HG02610 (cell line): ENCODE results near the gene TMED10.
"Not testable (repeated sequence)": the region's sequence is repeated elsewhere in the genome, so short reads cannot be mapped to it uniquely, and the experiment has no call there.

ENCODE experiments used
- ATAC-seq: cut with Tn5 transposase; IDR thresholded peaks from one replicate; pipeline ENCODE4 v1.9.1; 2021; ENCODE audit warnings: mild to moderate bottlenecking, moderate library complexity; ENCODE audit not compliant: unreplicated experiment

TMED10 gene

DNA sequence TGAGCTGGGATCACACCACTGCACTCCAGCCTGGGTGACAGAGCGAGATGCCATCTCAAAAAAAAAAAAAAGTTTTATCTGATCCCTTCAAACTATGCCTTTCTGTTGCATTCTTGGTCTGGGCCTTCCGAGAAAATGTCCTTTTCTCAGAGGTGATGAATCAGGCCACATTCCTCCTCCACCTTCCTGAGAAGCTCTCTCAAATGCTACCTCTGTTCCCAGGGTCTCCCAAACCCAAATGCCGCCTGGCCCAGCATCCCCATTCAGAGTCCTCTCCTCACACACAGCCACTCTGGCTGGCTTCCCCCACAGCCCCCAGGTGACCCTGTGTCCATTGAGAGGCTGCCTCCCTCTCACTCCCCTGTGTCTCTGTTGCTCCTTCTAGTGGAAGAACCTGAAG lies 19.7 kb upstream of the TMED10 start:
- no peak for ATAC-seq

DNA sequence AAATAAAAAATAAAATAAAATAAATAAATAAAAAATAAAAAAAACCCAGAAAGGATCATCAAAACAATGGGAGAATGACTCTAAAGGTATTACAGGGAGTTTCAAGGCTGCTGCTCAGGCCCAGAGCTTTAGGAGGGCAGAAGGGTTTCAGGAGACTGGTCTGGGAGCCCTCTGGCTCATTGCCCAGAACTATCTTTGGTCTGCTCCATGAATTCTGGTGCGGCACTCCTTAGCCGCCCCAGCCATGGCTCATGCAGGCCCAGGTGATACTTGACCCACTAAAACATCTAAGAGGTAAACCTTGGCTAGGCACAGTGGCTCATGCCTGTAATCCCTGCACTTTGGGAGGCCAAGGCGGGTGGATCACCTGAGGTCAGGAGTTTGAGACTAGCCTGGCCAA lies 14.7 kb upstream of the TMED10 start:
- no peak for ATAC-seq

DNA sequence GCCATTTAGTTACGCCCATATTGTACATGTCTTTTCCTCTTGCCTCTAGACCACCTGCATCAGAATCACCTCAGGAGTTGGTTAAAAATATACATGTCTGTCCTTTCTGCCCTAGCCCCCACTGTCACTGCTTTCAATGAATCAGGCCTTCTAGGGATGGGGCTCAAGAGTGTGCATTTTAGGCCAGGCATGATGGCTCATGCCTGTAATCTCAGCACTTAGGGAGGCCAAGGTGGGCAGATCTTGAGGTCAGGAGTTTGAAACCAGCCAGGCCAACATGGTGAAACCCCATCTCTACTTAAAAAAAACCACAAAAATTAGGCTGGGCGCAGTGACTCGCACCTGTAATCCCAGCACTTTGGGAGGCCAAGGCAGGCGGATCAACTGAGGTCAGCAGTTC lies 13.6 kb upstream of the TMED10 start:
- ATAC-seq: no peak

DNA sequence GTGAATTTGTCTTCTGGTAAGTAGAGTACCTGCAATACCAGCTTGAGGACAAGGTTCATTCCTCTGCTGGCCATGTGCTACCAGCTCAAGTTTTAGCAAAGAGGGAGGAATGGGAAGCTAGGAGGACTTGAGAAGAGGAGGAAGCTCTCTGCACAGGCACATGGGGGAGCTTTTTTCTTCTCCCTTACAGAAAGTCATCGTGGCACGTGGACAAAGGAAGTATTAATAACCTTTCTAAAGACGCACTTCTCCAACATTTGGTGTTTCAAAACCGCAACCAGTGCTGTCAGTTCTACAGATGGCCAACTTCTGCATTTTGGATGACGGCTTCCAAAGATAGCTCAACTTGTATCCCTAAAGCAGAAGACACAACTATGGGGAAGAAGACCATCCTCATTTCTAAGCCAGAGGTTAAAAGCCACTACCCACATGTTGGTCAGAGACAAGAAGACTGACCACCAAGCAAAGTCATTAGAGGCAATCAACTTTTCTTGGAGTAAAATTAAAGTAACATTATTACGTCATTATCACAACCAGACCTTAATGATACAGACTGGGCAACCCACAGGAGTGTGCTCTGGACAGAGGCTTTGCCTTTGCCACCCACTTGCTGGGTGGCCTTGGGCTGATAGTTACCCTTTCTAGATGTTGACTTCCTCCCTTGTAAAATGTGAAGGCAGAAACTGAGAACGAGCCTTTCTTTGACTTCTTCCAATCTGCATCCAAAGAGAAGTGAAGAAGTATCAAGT lies 12.3 kb upstream of the TMED10 start:
- no peak for ATAC-seq

DNA sequence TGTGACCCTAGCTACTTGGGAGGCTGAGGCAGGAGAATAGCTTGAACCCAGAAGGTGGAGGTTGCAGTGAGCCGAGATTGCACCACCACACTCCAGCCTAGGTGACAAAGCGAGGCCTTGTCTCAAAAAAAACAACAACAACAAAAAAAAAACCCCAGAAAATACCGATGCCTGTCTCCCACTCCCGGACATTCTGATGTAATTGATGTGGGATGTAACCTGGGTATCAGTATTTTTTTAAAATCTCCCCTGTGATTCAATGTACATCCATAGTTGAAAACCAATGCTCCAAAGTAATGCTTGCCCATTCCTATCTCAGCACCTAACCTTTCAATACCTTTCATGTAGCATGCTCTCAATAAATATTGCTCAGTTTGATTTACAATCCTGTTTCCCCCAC lies 11.7 kb upstream of the TMED10 start:
- ATAC-seq: no peak

DNA sequence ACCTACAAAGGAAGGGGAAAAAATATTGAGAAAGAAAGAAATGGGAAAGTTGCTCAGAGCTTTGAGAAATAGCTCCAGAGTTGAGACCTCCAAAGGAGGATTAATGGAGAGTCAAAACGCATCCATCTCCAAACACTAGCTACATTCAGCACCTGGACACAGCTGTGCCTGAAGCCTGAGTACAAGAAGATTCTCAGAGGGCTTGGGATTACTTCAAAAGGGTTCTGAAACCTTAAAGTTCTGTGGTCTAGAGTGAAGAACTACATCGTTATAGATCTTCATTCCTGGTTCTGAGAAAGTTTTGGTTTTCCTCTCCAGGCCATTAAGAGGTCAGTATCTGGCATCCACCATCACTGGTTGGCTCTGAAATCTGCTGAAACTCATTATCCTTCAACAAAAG lies 10.5 kb upstream of the TMED10 start:
- ATAC-seq: no peak

DNA sequence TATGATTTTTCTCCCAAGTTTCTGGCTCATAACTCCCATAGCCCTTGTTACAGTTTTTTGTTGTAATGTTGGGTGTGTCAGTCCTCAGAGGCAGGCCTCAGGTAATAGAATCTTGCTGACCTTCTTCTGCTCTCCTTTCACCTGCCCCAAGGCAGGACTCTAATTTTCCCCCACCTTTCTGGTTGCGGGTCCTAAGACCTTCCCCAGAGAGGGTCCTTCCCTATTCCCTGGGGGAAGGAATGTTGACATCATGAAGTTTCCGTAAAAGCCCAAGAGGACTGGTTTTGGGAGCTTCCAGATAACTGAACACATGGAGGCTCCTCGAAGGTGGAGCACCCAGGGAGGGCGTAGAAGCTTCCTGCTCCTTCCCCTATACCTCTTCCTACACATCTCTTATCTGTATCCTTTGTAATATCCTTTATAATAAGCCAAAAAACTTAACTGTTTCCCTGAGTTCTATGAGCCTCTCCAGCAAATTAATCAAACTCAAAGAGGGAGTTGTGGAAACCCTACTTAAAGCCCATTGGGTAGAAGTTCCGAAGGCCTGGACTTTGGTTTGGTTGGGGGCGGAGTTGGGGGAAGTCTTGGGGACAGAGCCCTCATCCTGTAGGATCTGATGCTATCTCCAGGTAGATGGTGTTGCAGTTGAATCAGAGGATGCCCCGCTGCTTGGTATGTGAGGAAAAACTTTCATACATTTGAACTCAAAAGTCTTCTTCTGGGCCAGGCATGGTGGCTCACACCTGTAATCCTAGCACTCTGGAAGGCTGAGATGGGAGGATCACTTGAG lies 9.0 kb upstream of the TMED10 start:
- ATAC-seq: no peak

DNA sequence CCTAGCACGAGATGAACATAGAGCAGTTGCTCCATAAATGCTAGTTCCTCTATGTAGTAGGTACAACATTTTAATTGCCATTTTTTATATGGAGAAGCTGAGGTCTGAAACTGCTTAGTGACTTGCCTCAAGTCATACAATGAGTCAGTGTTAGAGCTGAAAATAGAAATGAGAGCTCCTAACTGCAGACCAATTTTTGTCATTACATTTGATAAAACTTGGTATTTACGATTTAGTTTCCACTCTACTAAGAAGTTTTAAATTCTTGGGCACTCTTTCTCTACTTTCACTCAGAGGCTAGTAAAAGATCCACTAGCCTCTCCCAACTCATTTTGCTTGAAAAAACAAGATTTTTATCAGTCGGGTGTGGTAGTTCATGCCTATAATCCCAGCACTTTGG lies 8.1 kb upstream of the TMED10 start:
- ATAC-seq: no peak

DNA sequence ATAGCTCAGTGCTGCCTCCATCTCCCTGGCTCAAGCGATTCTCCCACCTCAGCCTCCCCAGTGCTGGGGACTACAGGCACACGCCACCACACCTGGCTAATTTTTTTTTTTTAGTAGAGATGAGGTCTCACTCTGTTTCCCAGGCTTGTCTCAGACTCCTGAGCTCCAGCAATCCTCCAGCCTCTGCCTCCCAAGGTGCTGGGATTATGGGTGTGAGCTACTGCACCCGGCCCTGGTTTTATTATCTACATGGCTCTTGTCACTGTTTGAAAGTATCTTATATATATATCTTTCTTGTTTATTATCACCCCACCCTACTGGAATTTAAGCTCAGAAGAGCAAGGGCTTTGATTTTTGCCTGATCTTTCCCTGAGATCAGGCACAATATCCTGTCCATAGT lies 7.6 kb upstream of the TMED10 start:
- ATAC-seq: no peak

DNA sequence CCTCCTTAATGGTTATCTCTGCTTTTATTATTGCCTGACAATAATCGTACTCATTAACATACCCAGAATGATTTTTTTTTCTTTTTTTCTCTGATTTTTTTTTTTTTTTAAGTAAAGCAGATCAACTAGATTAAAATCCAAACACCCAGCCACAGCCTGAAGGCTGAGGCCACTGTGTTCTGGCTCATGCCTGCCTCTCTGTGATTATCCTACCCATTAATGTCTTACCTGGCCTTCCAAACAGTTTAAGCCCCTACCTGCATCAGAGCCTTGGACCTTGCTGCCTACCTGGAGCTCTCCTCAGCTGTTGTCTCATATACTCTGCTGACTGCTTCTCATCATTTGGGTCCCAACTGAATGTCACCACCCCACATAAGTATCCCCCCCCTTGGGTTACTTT lies 6.8 kb upstream of the TMED10 start:
- no peak for ATAC-seq

DNA sequence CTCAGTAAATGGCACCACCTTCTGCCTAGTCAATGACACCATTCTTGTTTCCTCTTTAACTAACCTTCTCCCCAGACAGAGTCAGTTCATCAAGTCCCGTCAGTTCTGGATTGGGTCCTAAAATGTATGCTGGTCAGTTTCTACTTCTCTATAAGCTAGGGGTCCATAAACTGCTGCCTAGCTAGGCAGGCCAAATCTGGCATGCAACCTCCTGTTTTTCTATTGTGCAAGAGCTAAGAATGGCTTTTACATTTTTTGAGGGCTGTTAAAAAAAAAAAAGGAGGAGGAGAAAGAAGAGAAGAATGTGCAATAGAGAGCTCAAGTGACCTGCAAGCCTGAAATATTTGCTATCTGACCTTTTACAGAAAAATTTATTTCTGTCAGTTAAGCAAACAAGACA lies 6.4 kb upstream of the TMED10 start:
- ATAC-seq: no peak

DNA sequence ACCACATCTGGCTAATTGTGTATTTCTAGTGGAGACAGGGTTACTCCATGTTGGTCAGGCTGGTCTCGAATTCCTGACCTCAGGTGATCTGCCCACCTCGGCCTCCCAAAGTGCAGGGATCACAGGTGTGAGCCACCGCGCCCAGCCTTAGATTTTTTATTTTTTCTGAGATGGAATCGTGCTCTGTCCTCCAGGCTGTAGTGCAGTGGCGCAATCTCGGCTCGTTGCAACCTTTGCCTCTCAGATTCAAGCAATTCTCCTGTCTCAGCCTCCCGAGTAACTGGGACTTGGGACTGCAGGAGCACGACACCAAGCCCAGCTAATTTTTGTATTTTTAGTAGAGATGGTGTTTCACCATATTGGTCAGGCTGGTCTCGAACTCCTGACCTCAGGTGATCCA lies 5.8 kb upstream of the TMED10 start:
- not testable (repeated sequence) for ATAC-seq

DNA sequence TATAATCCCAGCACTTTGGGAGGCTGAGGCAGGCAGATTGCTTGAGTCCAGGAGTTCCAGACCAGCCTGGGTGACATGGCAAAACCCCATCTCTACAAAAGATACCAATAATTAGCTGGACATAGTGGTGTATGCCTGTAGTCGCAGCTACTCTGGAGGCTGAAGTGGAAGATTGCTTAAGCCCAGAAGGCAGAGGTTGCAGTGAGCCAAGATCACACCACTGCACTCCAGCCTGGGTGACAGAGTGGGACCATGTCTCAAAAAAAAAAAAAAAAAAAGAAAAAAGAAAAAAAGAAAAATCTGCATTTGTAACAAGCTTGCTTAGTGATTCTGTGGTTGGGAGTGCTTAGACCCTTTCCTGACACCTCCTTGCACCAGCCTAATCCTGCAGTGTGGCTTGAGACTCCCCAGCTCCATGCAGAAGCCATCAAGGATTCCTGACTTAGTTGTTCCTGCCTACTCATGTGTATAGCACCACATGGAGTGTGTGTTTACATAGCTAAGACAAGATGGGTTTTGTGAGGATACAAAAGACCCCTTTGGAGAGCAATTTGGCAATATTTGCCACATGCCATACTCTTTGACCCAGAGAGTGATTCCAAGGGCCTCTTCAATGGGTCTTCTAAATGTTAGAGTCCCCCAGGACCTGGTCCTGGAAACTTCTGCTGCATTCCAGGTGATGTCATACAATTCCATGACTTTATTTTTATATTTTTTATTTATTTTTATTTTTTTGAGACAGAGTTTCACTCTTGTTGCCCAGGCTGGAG lies 5.1 kb upstream of the TMED10 start:
- ATAC-seq: no peak

DNA sequence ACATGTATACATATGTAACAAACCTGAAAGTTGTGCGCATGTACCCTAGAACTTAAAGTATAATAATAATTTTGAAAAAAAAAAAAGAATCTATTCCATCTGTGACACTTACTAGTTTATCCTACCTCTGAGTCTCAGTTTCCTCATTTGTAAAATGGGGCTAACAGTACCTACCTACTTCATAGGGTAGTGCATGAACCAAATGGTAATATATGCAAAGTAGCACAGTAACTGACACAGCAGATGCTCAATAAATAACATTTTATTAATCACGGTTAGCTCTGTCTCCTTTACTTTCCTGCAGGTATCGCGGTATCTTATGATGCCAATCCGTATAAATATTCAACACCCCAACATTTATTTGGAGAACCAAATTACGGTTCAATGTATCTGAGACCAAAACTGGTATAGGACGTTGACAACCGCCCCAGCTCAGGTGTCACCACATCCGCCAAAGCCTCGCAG lies 703 bp downstream of the TMED10 start:
- ATAC-seq: no peak

DNA sequence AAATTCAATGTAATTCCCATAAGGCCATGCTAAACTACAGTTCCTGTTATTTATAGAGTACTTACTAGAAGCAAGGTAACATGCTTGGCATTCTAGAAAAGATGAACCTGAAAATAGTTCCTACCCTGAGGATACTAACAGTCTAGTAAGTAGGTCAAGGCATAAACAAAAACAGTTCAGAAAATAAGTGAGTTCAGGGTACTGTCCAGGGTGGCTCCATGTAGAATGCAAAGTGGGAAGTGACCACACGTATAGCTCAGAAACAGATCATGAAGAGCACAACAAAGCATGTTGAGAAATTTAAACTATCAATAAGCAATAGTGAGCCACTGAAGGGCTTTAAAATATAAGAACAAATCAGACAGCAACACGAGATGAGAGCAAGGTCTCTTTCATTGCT lies 2.3 kb downstream of the TMED10 start:
- ATAC-seq: no peak

DNA sequence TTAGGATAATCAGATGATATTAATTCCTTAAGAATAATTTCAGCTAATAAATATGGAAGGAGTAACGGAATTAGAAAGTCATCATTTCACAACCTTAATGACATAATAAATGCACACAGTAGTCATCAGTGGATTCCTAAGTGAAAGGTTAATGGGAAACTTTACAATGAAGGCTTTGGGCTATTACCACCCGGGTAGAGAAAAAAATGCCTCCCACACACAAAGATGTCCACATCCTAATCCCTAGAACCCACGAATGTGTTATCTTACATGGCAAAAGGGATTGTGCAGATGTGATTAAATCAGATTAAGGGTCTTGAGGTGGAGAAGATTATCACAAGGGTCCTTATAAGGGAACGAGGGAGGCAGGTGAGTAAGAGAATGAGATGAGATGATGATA lies 5.6 kb downstream of the TMED10 start:
- ATAC-seq: no peak

DNA sequence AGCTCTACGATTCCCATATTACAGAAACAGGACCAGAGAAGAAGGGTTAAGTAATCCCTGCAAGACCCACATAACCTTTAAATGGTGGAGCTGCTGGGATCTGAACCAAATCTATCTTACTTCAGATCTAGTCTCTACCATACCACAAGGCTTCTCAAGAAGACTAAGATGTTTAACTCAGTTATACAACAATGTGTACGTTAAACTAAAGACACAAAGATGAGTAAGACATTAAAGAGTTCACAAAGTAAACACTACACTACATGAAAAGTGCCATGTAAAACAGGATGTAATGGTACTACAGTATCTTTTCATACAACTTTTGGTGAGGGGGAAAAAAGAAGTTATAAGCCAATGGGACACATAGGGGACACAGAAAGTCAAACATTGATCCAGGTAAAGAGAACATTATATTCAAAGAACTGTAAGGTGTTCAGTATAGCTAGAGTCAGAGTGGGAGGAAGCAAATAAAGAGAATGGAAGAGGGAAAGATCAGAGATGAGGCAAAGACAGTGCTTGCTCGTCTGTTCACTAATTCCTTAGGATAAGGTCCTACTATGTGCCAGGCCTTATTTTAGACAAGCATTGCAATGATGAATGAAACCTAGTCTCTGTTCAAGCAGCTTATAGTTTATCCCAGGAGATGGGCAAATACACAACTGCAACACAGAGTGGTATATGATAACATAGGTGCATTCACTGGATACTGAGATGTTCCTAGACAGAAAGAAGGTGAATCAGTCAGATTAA lies 7.7 kb downstream of the TMED10 start:
- ATAC-seq: no peak

DNA sequence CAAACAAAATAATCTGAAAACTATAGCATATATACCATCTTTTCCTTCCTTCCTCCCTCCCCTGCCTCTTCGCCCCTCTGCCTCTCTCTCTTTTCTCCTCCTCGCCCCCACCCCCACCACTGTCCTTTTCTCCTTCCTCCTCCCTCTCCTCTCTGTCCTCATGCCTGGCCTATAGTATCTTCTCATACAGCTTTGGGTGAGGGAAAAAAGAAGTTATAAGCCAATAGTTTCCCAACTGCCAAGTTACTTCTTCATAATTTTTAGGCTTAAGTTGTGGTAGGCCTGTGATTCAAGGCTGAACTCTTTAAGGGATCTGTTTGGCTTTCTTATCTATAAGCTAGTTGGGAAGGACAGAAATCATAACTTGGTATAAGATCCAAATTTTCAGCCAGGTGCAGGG lies 9.1 kb downstream of the TMED10 start:
- no peak for ATAC-seq

DNA sequence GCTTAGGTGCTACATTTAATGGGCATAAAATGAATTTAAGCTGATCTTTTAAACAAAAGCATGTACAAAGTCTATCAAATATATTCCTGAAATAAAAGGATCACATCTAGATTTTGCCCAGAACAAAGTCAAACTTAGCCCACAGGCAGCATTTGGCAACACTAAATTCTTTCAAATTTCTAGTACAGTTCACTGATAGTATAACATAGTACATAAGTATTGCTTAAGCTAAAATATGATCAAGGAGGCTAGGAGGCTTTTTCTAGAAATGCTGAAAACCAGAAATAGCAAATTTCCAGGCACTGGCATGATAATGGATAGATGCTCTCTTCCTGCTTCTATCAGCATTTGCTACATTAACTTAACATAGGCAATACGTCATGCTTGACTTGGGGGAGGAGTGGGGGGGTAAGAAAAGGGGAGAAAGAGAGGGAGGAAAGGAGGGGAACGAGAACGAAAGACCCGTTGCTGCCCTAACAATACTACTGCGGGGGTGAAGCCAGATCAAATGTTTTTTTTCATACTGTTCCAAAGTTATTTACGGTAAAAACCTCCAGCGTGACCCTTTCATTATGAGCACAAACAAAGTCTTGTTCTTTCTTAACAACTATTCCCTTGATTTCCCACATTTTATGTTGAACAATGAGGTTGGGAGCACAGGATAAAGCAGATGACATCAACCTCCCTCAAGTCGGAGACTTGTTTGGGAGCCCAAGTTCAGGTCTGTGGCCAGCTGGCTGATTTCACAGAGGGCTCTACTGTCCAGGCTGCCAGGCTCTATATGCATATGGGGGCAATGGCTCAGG lies 10.6 kb downstream of the TMED10 start:
- ATAC-seq: no peak

DNA sequence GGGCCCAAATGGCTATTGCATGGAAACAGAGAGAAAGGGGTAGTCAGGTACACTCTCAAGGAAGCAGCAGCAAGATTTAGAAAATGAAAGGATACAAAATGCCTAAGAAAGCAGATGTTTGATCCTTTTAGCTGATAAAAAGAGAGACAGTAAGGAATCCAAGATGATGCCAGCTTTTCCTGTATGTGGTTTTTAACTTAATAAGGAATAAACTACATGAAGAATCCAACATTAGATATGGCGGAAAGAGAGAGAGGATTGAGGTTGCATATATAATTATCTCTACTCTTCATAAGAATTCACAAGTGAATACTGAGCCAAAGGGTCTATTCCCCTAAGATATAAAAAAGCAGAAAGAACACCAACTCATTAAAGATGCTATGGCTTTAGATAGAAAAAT lies 11.6 kb downstream of the TMED10 start:
- no peak for ATAC-seq
